ENCODE measurements around the gene CCDC148. TPM values are rescaled to one million over a fixed set of nuclear protein-coding genes. Genes with fewer than 3 reads are reported as not detected.

CCDC148 gene
- total RNA-seq, 1 donor from 2014 or later = 2.2 TPM

- no peak overlapping the region for H3K4me3 Mint-ChIP-seq (ENCODE audit: unreplicated experiment)
- no peaks in the 10 kb centered on the region for H3K27me3 Mint-ChIP-seq (ENCODE audit: unreplicated experiment)
- peaks cover 23% of the 10 kb centered on the region for H3K4me1 Mint-ChIP-seq (ENCODE audit: unreplicated experiment)
- no peaks in the 10 kb centered on the region for H3K36me3 Mint-ChIP-seq (ENCODE audit: low read depth, unreplicated experiment)
- no peak for TF ChIP-seq CTCF (IDR thresholded peaks at IDR 0.05; ENCODE audit: unreplicated experiment)
- H3K27ac Mint-ChIP-seq (ENCODE audit: unreplicated experiment) = no peak overlapping the region
- DNase-seq (ENCODE audit: low spot score) = no peak
- no peaks in the 10 kb centered on the region for H3K9me3 Mint-ChIP-seq (ENCODE audit: unreplicated experiment)
Observed at GRCh38 chr2:158496986-158497385, 40.4 kb upstream of the CCDC148 start.

DNA sequence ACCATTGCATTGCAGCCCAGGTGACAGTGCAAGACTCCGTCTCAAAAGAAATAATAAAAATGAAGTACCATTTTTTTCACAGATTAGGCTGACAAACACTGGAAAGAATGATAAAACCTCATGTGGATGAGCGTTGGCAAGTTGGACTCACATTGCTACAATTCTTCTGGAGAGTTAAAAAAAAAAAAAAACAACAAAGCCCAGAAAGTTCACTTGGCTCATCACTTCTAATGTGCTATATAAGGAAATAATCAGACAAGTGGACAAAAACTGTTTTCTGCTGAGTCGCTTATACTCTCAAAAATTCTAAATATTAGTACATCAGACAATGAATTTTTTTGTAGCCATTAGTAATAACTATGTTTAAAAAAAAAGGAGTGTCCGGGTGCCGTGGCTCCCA is 38.6 kb upstream of the CCDC148 start:
- Mint-ChIP-seq H3K27ac (ENCODE audit: unreplicated experiment) (no peak overlapping the region), H3K4me1 (ENCODE audit: unreplicated experiment) (peaks cover 35% of the 10 kb centered on the region), H3K9me3 (ENCODE audit: unreplicated experiment) (no peaks in the 10 kb centered on the region), H3K36me3 (ENCODE audit: low read depth, unreplicated experiment) (no peaks in the 10 kb centered on the region), H3K4me3 (ENCODE audit: unreplicated experiment) (no peak overlapping the region), H3K27me3 (ENCODE audit: unreplicated experiment) (no peaks in the 10 kb centered on the region)
- DNase-seq (ENCODE audit: low spot score) = no peak
- no peak for TF ChIP-seq CTCF (IDR thresholded peaks at IDR 0.05; ENCODE audit: unreplicated experiment)

- Mint-ChIP-seq H3K27ac (ENCODE audit: unreplicated experiment) (no peak overlapping the region), H3K4me1 (ENCODE audit: unreplicated experiment) (peaks cover 45% of the 10 kb centered on the region), H3K36me3 (ENCODE audit: low read depth, unreplicated experiment) (no peaks in the 10 kb centered on the region), H3K27me3 (ENCODE audit: unreplicated experiment) (no peaks in the 10 kb centered on the region), H3K9me3 (ENCODE audit: unreplicated experiment) (no peaks in the 10 kb centered on the region), H3K4me3 (ENCODE audit: unreplicated experiment) (no peak overlapping the region)
- TF ChIP-seq CTCF (IDR thresholded peaks at IDR 0.05; ENCODE audit: unreplicated experiment) = no peak
- DNase-seq (ENCODE audit: low spot score) = no peak
Observed at GRCh38 chr2:158493458-158493857, 36.9 kb upstream of the CCDC148 start.

DNA sequence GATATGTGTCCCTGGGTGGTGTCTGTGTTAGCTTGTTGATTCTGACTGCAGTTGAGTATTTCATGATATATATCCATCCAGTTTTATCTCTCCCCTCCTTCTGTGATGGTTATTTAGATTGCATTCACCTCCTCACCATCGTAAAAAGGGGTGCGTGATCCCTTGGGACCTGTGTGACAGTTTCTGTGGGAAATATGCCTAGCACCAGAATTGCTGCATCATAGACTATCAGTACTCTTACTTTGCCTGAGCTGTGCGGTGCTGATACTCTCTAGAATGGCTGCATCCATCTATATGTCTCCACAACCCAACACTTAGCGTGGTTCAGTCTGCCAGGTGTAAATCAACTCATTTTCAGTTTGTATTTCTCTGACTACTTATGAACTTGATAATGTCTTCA is 34.5 kb upstream of the CCDC148 start:
- Mint-ChIP-seq H3K27me3 (ENCODE audit: unreplicated experiment) (no peaks in the 10 kb centered on the region), H3K9me3 (ENCODE audit: unreplicated experiment) (no peaks in the 10 kb centered on the region), H3K4me3 (ENCODE audit: unreplicated experiment) (no peak overlapping the region), H3K27ac (ENCODE audit: unreplicated experiment) (no peak overlapping the region), H3K4me1 (ENCODE audit: unreplicated experiment) (peaks cover 44% of the 10 kb centered on the region), H3K36me3 (ENCODE audit: low read depth, unreplicated experiment) (no peaks in the 10 kb centered on the region)
- TF ChIP-seq CTCF (IDR thresholded peaks at IDR 0.05; ENCODE audit: unreplicated experiment) = no peak
- DNase-seq (ENCODE audit: low spot score) = no peak

DNA sequence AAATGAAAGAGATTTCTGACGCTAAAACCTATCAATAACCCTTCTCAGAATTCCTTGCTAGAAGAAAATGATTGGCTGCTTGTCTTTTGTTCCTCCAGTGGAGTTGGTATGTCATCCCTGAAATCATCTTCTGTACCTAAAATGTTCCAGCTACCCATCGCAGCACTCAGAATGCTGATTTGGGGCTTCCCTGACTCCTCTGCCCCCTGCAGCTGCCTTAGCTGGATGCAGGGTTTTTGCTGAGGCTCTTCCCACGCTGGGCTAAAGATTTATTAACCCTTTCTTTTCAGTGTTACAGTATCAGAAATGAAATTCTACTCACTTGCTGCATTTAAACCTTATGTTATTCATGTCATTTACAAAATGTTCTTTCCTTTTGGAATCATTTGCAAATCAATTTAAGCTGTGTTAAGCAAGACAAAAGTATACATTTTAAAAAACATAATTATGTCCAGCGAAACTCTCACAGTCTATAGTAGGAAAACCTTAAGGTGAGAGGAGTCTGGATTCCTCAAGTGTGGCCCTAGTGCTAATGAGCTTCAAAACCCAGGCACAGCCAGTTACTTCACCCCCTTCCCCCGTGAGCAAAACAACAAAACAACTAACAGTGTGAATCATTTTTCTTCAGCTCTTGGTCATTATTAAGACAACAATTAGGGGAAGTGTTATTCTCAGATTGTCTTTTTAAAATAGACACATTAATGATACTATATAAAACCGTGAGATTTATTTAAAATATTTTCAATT is 33.0 kb upstream of the CCDC148 start:
- DNase-seq (ENCODE audit: low spot score) = no peak
- no peak overlapping the region for H3K27ac Mint-ChIP-seq (ENCODE audit: unreplicated experiment)
- no peak overlapping the region for H3K4me3 Mint-ChIP-seq (ENCODE audit: unreplicated experiment)
- H3K27me3 Mint-ChIP-seq (ENCODE audit: unreplicated experiment) = no peaks in the 10 kb centered on the region
- H3K9me3 Mint-ChIP-seq (ENCODE audit: unreplicated experiment) = no peaks in the 10 kb centered on the region
- no peak for TF ChIP-seq CTCF (IDR thresholded peaks at IDR 0.05; ENCODE audit: unreplicated experiment)
- H3K4me1 Mint-ChIP-seq (ENCODE audit: unreplicated experiment) = peaks cover 48% of the 10 kb centered on the region
- no peaks in the 10 kb centered on the region for H3K36me3 Mint-ChIP-seq (ENCODE audit: low read depth, unreplicated experiment)

Data from endothelial cell (in vitro differentiated cells).